ENCODE measurements around the gene KCNH2. TPM values are rescaled to one million over a fixed set of nuclear protein-coding genes. Genes with fewer than 3 reads are reported as not detected.
A peak's percentile ranks its signal among the peaks of the same experiment; 100 is the strongest.

KCNH2 gene
- total RNA-seq, 1 experiment from 2014 or later, result 16.2 TPM

DNA sequence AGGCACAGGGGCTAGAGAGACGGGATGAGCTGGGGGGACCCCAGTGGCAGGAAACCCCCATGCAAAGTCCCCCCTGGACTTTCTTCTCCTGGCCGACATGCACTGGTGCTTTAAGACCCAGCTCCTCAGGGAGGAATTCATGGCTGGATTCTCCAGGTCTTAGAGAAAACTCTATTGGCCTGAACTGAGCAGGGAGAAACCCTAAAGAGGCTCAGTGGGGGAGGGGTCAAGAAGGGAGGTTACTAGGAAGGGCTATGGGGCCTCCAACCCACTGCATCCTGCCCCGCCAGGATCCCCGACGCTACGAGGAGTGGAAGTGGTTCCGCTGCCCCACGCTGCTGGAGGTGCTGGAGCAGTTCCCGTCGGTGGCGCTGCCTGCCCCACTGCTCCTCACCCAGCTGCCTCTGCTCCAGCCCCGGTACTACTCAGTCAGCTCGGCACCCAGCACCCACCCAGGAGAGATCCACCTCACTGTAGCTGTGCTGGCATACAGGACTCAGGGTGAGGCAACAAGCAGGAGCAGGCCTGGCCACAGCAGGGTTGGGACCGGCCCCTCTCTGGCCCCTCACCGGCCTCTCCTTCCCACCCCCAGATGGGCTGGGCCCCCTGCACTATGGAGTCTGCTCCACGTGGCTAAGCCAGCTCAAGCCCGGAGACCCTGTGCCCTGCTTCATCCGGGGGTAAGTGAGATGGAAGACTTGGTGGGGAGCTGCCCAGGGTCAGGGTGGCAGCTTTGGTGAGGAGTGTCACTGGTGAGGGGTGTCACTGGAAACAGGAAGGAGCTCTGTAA lies 32.4 kb upstream of the KCNH2 start (continued):
- TF ChIP-seq, protein P1, sequence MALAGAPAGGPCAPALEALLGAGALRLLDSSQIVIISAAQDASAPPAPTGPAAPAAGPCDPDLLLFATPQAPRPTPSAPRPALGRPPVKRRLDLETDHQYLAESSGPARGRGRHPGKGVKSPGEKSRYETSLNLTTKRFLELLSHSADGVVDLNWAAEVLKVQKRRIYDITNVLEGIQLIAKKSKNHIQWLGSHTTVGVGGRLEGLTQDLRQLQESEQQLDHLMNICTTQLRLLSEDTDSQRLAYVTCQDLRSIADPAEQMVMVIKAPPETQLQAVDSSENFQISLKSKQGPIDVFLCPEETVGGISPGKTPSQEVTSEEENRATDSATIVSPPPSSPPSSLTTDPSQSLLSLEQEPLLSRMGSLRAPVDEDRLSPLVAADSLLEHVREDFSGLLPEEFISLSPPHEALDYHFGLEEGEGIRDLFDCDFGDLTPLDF (CRISPR knock-in tag; IDR thresholded peaks at IDR 0.05), result no peak
- TF ChIP-seq CBFB (CRISPR knock-in tag; IDR thresholded peaks at IDR 0.05; ENCODE audit: low read depth), result no peak
- TF ChIP-seq, protein P2, sequence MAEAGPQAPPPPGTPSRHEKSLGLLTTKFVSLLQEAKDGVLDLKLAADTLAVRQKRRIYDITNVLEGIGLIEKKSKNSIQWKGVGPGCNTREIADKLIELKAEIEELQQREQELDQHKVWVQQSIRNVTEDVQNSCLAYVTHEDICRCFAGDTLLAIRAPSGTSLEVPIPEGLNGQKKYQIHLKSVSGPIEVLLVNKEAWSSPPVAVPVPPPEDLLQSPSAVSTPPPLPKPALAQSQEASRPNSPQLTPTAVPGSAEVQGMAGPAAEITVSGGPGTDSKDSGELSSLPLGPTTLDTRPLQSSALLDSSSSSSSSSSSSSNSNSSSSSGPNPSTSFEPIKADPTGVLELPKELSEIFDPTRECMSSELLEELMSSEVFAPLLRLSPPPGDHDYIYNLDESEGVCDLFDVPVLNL (CRISPR knock-in tag; IDR thresholded peaks at IDR 0.05; ENCODE audit: borderline replicate concordance, low read depth), result no peak

DNA sequence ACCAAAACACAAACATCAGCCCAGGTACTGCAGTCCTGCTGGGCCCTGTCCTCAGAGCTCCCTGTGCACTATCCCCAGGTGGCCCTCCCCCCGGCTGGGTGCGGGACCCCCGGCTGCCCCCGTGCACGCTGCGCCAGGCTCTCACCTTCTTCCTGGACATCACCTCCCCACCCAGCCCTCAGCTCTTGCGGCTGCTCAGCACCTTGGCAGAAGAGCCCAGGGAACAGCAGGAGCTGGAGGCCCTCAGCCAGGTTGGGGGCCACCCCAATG lies 31.9 kb upstream of the KCNH2 start:
- H3K4me1 Mint-ChIP-seq, result peaks cover 36% of the 10 kb centered on the region
- no peak for DNase-seq (ENCODE audit: low spot score)
- POLR2A ChIA-PET, result no interaction called here
- no peak for TF ChIP-seq ZNF121 (CRISPR knock-in tag; IDR thresholded peaks at IDR 0.05)
- no peak for TF ChIP-seq NR3C1 (CRISPR knock-in tag; conservative IDR thresholded peaks at IDR 0.05; ENCODE audit: low read depth)
- TF ChIP-seq SMAD3 (CRISPR knock-in tag; IDR thresholded peaks at IDR 0.05; ENCODE audit: borderline replicate concordance), result no peak
- peaks cover 23% of the 10 kb centered on the region for H3K27me3 Mint-ChIP-seq (ENCODE audit: low read depth)
- CTCF ChIA-PET, result interaction anchor here (0.6 to 6.6 kb wide), 39 partner anchors 10 to 1295 kb away, joined by 3 to 112 read pairs (median 8); partner anchors contain the start of genes ABCB8, AGAP3, ATG9B and CDK5
- H3K36me3 Mint-ChIP-seq, result no peaks in the 10 kb centered on the region
- no peaks in the 10 kb centered on the region for H3K9me3 Mint-ChIP-seq
- H3K27ac Mint-ChIP-seq, result no peak overlapping the region
- no peak overlapping the region for H3K4me3 Mint-ChIP-seq
- no peak for ATAC-seq

DNA sequence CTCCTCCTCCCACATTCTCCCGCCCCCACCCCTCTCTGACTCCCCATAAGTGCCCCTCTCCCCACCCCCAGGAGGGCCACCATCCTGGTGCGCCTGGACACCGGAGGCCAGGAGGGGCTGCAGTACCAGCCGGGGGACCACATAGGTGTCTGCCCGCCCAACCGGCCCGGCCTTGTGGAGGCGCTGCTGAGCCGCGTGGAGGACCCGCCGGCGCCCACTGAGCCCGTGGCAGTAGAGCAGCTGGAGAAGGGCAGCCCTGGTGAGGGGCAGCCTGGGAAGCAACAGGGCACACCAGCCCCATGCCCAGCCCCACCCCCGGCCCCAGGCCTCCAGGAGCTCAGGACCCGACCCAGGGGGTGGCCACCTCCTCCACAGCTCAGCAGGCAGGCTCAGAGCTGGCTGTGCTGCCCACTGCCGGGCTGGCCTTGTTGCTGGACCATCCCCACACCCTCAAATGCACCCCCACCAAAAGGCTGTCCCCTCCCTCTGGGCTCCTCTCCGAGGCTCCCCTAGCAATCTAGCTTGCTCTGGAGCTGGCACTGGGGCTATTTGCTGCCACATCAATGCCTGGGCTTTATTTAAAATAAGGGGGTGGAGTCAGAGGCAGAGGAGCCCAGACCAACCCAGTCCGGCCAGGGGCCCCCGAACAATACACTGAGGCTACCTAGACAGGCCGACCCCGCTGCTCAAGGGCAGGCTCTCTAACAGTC lies 31.4 kb upstream of the KCNH2 start:
- H3K27me3 Mint-ChIP-seq (ENCODE audit: low read depth), result peaks cover 18% of the 10 kb centered on the region
- DNase-seq (ENCODE audit: low spot score) (peak; percentile 65), ATAC-seq (0 out of 2 replicates have a peak, but pooled peaks have one; percentile 2)
- no peaks in the 10 kb centered on the region for H3K9me3 Mint-ChIP-seq
- CTCF ChIA-PET, result interaction anchor here (0.6 to 6.6 kb wide), 50 partner anchors 10 to 1295 kb away, joined by 3 to 112 read pairs (median 6); partner anchors contain the start of genes ABCB8, ABCF2, AGAP3 and ATG9B
- no peak overlapping the region for H3K27ac Mint-ChIP-seq
- no peak overlapping the region for H3K4me3 Mint-ChIP-seq
- TF ChIP-seq MXD4 (CRISPR knock-in tag; IDR thresholded peaks at IDR 0.05; ENCODE audit: borderline replicate concordance), result no peak
- no peak for TF ChIP-seq NR2C2 (CRISPR knock-in tag; IDR thresholded peaks at IDR 0.05)
- no peak for TF ChIP-seq NFE2L1 (CRISPR knock-in tag; IDR thresholded peaks at IDR 0.05)
- TF ChIP-seq, protein P3, sequence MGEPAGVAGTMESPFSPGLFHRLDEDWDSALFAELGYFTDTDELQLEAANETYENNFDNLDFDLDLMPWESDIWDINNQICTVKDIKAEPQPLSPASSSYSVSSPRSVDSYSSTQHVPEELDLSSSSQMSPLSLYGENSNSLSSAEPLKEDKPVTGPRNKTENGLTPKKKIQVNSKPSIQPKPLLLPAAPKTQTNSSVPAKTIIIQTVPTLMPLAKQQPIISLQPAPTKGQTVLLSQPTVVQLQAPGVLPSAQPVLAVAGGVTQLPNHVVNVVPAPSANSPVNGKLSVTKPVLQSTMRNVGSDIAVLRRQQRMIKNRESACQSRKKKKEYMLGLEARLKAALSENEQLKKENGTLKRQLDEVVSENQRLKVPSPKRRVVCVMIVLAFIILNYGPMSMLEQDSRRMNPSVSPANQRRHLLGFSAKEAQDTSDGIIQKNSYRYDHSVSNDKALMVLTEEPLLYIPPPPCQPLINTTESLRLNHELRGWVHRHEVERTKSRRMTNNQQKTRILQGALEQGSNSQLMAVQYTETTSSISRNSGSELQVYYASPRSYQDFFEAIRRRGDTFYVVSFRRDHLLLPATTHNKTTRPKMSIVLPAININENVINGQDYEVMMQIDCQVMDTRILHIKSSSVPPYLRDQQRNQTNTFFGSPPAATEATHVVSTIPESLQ (CRISPR knock-in tag; IDR thresholded peaks at IDR 0.05), result no peak
- TF ChIP-seq CREB1 (CRISPR knock-in tag; IDR thresholded peaks at IDR 0.05), result no peak
- TF ChIP-seq ZNF416 (CRISPR knock-in tag; IDR thresholded peaks at IDR 0.05), result no peak
- TF ChIP-seq EMX1 (CRISPR knock-in tag; IDR thresholded peaks at IDR 0.05), result no peak
- POLR2A ChIA-PET, result no interaction called here
- peaks cover 36% of the 10 kb centered on the region for H3K4me1 Mint-ChIP-seq
- H3K36me3 Mint-ChIP-seq, result no peaks in the 10 kb centered on the region

DNA sequence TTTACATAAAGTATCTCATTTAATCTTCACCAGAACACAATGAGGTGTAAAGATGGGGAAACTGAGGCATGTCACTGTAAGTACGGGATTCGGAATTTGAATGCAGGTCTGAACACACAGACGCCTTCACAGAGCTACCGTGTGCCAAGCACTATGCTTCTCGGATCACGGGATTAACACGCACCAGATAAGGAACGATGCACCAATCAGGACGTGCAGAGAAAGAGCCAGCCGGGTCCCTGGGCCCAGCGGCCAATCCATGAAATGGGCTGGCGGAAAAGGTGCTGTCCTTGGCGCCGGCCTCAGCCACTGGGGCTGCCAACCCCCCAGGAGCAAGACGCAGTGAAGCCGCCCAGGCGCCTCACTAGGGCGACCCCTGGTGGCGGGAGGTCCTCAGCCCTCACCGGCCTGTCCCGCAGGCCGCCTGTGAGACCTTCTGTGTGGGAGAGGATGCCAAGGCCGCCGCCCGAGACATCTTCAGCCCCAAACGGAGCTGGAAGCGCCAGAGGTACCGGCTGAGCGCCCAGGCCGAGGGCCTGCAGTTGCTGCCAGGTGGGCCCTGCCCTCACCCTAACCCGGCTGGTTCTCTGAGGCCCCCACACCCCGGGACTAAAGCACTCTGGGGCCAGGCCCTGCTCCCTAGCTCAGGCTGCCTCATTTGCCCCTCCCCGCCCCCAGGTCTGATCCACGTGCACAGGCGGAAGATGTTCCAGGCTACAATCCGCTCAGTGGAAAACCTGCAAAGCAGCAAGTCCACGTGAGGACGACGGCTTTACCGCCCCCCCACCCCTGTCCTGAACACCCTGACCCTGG lies 30.6 kb upstream of the KCNH2 start:
- ChIA-PET CTCF (interaction anchor here (0.6 to 6.6 kb wide), 43 partner anchors 10 to 248 kb away, joined by 3 to 112 read pairs (median 7); partner anchors contain the start of genes ABCB8, ABCF2, AGAP3 and CDK5), POLR2A (interaction anchor here (0.6 kb wide), 1 partner anchor 90 kb away, joined by 3 read pairs; no protein-coding TSS in a partner anchor)
- ATAC-seq (peak; percentile 68), DNase-seq (ENCODE audit: low spot score) (peak; percentile 95)
- peak overlapping the region; percentile 40 for H3K4me3 Mint-ChIP-seq
- no peaks in the 10 kb centered on the region for H3K36me3 Mint-ChIP-seq
- no peaks in the 10 kb centered on the region for H3K9me3 Mint-ChIP-seq
- peaks cover 13% of the 10 kb centered on the region for H3K27me3 Mint-ChIP-seq (ENCODE audit: low read depth)
- H3K27ac Mint-ChIP-seq, result no peak overlapping the region; the same call in 1 of the 2 replicates
- peaks cover 32% of the 10 kb centered on the region for H3K4me1 Mint-ChIP-seq
- TF ChIP-seq NFYB (CRISPR knock-in tag; conservative IDR thresholded peaks at IDR 0.05; ENCODE audit: low read depth) (peak; percentile 58), ZNF121 (CRISPR knock-in tag; IDR thresholded peaks at IDR 0.05) (no peak)
- TF ChIP-seq, protein P4, sequence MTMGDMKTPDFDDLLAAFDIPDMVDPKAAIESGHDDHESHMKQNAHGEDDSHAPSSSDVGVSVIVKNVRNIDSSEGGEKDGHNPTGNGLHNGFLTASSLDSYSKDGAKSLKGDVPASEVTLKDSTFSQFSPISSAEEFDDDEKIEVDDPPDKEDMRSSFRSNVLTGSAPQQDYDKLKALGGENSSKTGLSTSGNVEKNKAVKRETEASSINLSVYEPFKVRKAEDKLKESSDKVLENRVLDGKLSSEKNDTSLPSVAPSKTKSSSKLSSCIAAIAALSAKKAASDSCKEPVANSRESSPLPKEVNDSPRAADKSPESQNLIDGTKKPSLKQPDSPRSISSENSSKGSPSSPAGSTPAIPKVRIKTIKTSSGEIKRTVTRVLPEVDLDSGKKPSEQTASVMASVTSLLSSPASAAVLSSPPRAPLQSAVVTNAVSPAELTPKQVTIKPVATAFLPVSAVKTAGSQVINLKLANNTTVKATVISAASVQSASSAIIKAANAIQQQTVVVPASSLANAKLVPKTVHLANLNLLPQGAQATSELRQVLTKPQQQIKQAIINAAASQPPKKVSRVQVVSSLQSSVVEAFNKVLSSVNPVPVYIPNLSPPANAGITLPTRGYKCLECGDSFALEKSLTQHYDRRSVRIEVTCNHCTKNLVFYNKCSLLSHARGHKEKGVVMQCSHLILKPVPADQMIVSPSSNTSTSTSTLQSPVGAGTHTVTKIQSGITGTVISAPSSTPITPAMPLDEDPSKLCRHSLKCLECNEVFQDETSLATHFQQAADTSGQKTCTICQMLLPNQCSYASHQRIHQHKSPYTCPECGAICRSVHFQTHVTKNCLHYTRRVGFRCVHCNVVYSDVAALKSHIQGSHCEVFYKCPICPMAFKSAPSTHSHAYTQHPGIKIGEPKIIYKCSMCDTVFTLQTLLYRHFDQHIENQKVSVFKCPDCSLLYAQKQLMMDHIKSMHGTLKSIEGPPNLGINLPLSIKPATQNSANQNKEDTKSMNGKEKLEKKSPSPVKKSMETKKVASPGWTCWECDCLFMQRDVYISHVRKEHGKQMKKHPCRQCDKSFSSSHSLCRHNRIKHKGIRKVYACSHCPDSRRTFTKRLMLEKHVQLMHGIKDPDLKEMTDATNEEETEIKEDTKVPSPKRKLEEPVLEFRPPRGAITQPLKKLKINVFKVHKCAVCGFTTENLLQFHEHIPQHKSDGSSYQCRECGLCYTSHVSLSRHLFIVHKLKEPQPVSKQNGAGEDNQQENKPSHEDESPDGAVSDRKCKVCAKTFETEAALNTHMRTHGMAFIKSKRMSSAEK (CRISPR knock-in tag; IDR thresholded peaks at IDR 0.05; ENCODE audit: borderline replicate concordance), result no peak

All from WTC11 (cell line).